Measurements from ENCODE around the gene CCT8. TPM values are rescaled to one million over a fixed set of nuclear protein-coding genes. Genes with fewer than 3 reads are reported as not detected.

CCT8 gene
- total and polyA plus RNA-seq, 9 of the 15 experiments (the other 6 are each of a cell fraction or from before 2014, with no cell fraction given): 451 to 1,153 (median 677) TPM

DNA sequence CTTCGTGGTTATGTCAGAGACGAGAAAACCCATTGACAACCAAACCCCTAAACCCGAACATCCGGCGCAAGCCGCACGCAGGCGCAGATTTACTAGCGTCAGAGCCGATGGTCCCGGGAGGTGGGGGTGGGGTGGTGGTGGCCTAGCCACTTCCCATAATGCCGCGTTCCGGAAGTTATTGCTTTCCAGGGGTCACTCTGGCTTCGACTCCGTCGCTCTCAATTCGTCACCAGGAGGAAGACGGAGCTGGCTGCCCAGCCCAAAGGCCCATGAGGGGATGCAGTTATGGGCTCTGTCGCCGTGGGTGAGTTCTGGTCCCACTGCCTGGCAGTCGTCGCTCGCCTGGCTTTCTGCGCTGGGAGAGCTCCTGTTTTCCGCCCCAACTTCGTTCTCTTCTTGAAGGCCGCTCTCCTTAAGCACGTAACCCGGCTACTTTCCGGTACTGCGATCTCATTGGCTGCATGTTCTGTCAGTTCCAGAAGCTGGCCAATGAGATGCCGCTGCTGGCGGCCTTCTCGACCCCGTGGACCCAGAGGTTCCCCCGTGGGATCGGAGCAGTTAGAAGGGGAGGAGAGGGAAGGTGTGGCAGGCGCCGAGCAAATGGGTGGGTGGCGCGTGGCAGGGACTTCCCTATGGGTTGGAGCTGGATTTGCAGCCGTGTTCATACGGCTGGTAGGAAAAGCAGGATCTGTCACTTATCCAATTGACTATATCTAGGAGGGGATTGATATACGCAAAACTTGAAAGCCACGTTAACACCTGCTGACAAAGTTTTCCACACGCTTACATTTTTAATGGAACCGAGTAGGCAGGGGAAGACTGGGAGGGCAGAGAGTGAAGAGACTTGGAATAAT lies 48.7 kb downstream of the CCT8 start, which contains the start of gene USP16 (continued):
- TF ChIP-seq, protein P1, sequence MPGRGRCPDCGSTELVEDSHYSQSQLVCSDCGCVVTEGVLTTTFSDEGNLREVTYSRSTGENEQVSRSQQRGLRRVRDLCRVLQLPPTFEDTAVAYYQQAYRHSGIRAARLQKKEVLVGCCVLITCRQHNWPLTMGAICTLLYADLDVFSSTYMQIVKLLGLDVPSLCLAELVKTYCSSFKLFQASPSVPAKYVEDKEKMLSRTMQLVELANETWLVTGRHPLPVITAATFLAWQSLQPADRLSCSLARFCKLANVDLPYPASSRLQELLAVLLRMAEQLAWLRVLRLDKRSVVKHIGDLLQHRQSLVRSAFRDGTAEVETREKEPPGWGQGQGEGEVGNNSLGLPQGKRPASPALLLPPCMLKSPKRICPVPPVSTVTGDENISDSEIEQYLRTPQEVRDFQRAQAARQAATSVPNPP (IDR thresholded peaks at IDR 0.05; ENCODE audit: borderline replicate concordance, insufficient read depth, insufficient read length): no peak
- TF ChIP-seq FOXK2 (conservative IDR thresholded peaks at IDR 0.05 in 1 of 2, IDR thresholded peaks at IDR 0.05 in 1 of 2; ENCODE audit: low read depth in 2 of 2) (peak; percentile 81 to 91), NCOA6 (IDR thresholded peaks at IDR 0.05) (no peak), SUPT5H (IDR thresholded peaks at IDR 0.05) (peak; percentile 90), PRMT5 (CRISPR knock-in tag; IDR thresholded peaks at IDR 0.05) (no peak), ZNF282 (CRISPR knock-in tag; IDR thresholded peaks at IDR 0.05) (no peak), SMAD2 (IDR thresholded peaks at IDR 0.05; ENCODE audit: low read depth, low read length) (no peak), ZNF197 (CRISPR knock-in tag; IDR thresholded peaks at IDR 0.05; ENCODE audit: low read depth) (no peak), DPF2 (IDR thresholded peaks at IDR 0.05) (peak; percentile 43; the same call in 1 of the 2 replicates), NCOA4 (IDR thresholded peaks at IDR 0.05; ENCODE audit: partially characterized antibody) (no peak), LEF1 (IDR thresholded peaks at IDR 0.05) (peak; percentile 37; the same call in 1 of the 2 replicates), NFE2 (IDR thresholded peaks at IDR 0.05; ENCODE audit: low read depth) (no peak), ZNF140 (CRISPR knock-in tag; IDR thresholded peaks at IDR 0.05) (no peak), HCFC1 (IDR thresholded peaks at IDR 0.05; ENCODE audit: low read depth, low read length) (peak; percentile 88), ZNF3 (CRISPR knock-in tag; IDR thresholded peaks at IDR 0.05) (no peak), TRIM28 (IDR thresholded peaks at IDR 0.05) (no peak), HMG20A (CRISPR knock-in tag; conservative IDR thresholded peaks at IDR 0.05) (no peak), RBM15 (IDR thresholded peaks at IDR 0.05; ENCODE audit: insufficient read depth, low read length) (no peak), BDP1 (IDR thresholded peaks at IDR 0.05; ENCODE audit: insufficient read depth, insufficient read length) (no peak), MXI1 (IDR thresholded peaks at IDR 0.05; ENCODE audit: low read depth, low read length) (no peak), NONO (IDR thresholded peaks at IDR 0.05; ENCODE audit: low read depth in 2 of 2, low read length in 1 of 2) (no peak), BHLHE40 (IDR thresholded peaks at IDR 0.05; ENCODE audit: low read length) (peak; percentile 19)
- TF ChIP-seq, protein P2, sequence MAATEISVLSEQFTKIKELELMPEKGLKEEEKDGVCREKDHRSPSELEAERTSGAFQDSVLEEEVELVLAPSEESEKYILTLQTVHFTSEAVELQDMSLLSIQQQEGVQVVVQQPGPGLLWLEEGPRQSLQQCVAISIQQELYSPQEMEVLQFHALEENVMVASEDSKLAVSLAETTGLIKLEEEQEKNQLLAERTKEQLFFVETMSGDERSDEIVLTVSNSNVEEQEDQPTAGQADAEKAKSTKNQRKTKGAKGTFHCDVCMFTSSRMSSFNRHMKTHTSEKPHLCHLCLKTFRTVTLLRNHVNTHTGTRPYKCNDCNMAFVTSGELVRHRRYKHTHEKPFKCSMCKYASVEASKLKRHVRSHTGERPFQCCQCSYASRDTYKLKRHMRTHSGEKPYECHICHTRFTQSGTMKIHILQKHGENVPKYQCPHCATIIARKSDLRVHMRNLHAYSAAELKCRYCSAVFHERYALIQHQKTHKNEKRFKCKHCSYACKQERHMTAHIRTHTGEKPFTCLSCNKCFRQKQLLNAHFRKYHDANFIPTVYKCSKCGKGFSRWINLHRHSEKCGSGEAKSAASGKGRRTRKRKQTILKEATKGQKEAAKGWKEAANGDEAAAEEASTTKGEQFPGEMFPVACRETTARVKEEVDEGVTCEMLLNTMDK (IDR thresholded peaks at IDR 0.05; ENCODE audit: borderline replicate concordance, insufficient read depth, low read depth, low read length, poor library complexity, severe bottlenecking): no peak
- TF ChIP-seq, protein P3, sequence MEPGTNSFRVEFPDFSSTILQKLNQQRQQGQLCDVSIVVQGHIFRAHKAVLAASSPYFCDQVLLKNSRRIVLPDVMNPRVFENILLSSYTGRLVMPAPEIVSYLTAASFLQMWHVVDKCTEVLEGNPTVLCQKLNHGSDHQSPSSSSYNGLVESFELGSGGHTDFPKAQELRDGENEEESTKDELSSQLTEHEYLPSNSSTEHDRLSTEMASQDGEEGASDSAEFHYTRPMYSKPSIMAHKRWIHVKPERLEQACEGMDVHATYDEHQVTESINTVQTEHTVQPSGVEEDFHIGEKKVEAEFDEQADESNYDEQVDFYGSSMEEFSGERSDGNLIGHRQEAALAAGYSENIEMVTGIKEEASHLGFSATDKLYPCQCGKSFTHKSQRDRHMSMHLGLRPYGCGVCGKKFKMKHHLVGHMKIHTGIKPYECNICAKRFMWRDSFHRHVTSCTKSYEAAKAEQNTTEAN (CRISPR knock-in tag; IDR thresholded peaks at IDR 0.05): no peak

Data from K562 (cell line).